Type B pancreatic cell (in vitro differentiated cells): Measurements from ENCODE around the gene NEK7. TPM values are rescaled to one million over a fixed set of nuclear protein-coding genes. Genes with fewer than 3 reads are reported as not detected.

Experiments
- DNase-seq: peaks from one replicate; pipeline ENCODE4 v3.0.0; 2021; ENCODE audit warnings: mixed read lengths; ENCODE audit not compliant: unreplicated experiment; ENCODE audit errors: extremely low spot score
- H3K27ac Mint-ChIP-seq: 2 replicates; pipeline ENCODE4 v1.8.0; 2021; ENCODE audit warnings: mild to moderate bottlenecking, mixed read lengths
- H3K27me3 Mint-ChIP-seq: 2 replicates; pipeline ENCODE4 v1.8.0; 2021; ENCODE audit warnings: mixed read lengths
- H3K36me3 Mint-ChIP-seq: 2 replicates; pipeline ENCODE4 v1.8.0; 2021; ENCODE audit warnings: mixed read lengths
- H3K4me1 Mint-ChIP-seq: one replicate; pipeline ENCODE4 v1.8.0; 2021; ENCODE audit warnings: mixed read lengths; ENCODE audit not compliant: unreplicated experiment
- H3K4me3 Mint-ChIP-seq: 2 replicates; pipeline ENCODE4 v1.8.0; 2021; ENCODE audit warnings: mild to moderate bottlenecking, mixed read lengths
- H3K9me3 Mint-ChIP-seq: 2 replicates; pipeline ENCODE4 v1.8.0; 2021; ENCODE audit warnings: mixed read lengths
- CTCF ChIP-seq: fragments of 200-600 bp; sonication (generic); conservative IDR thresholded peaks from 2 replicates; pipeline ENCODE4 v1.5.0; 2021; ENCODE audit warnings: antibody characterized with exemption, mild to moderate bottlenecking
- total RNA-seq: library from RNA; stranded (reverse); gene quantifications from 2 replicates; pipeline ENCODE4 v1.2.1, GENCODE V29; 2021; ENCODE audit warnings: low replicate concordance

Gene NEK7
- total RNA-seq, 1 donor from 2014 or later: 35.1 TPM

DNA sequence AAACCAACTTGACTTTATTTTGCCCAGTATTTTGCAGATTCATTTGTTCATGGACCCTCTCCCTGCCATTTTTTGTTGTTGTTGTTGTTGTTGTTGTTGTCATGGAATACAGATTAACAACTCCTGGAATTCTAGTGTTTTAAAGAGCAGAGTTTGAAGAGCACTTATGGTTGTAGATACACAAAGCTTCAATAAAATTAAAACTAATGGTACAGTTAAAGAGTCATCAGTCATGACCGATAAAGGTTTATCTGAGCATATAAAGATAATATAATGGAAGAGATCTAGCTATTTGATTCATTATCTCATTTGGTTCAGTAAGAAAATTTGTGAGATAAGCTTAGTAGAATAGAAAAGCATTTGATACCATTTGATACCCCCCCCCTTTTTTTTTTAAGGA is 21.8 kb downstream of the NEK7 start:
- Mint-ChIP-seq H3K27ac (no peak overlapping the region), H3K4me1 (peaks cover 35% of the 10 kb centered on the region), H3K4me3 (no peak overlapping the region), H3K9me3 (peaks cover 4% of the 10 kb centered on the region), H3K36me3 (peaks cover 4% of the 10 kb centered on the region), H3K27me3 (no peaks in the 10 kb centered on the region)
- TF ChIP-seq CTCF: no peak
- DNase-seq: no peak

GRCh38 chr1:198179556-198179981 is 22.8 kb downstream of the NEK7 start:
- Mint-ChIP-seq H3K27ac (no peak overlapping the region), H3K4me1 (peaks cover 35% of the 10 kb centered on the region), H3K4me3 (no peak overlapping the region), H3K36me3 (peaks cover 4% of the 10 kb centered on the region), H3K27me3 (no peaks in the 10 kb centered on the region), H3K9me3 (peaks cover 4% of the 10 kb centered on the region)
- no peak for DNase-seq
- no peak for TF ChIP-seq CTCF

DNA sequence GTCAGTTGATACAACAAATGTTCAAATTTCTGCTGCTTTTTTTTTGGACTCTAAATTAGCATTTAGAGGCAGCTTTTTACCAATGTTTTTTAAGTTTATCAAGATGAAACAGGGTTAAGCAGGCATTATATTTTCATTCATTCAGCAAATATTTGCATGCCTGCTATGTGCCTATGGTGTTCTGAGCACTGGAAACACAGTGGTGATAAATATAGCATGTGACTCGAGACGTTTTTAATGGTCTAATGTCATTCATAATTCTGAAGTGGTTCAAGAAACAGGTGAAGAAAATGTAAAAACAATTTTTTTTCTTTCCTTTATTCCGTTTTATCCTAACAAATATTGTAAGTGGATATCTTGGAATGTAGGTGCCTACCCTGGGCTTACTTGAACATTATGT is 26.8 kb downstream of the NEK7 start:
- peaks cover 4% of the 10 kb centered on the region for H3K36me3 Mint-ChIP-seq
- H3K4me3 Mint-ChIP-seq: no peak overlapping the region
- H3K27ac Mint-ChIP-seq: no peak overlapping the region
- TF ChIP-seq CTCF: no peak
- DNase-seq: no peak
- peaks cover 4% of the 10 kb centered on the region for H3K9me3 Mint-ChIP-seq
- peaks cover 24% of the 10 kb centered on the region for H3K4me1 Mint-ChIP-seq
- no peaks in the 10 kb centered on the region for H3K27me3 Mint-ChIP-seq

DNA sequence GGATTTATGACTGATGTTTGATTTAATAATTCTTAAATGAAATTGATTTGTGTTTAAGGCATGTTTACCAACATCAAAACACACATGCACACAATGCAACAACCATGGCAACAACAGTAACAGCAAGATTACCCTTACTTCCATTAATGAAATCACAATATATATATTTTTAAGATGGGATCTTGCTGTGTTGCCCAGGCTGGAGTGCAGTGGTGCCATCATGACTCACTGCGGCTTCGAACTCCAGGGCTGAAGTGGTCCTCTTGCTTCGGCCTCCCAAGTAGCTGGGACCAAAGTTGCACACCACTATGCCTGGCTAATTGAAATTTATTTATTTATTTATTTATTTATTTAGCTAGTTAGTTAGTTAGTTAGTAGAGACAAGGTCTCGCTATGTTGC is 27.7 kb downstream of the NEK7 start:
- DNase-seq: no peak
- H3K27me3 Mint-ChIP-seq: no peaks in the 10 kb centered on the region
- peaks cover 15% of the 10 kb centered on the region for H3K4me1 Mint-ChIP-seq
- no peak overlapping the region for H3K4me3 Mint-ChIP-seq
- H3K9me3 Mint-ChIP-seq: peaks cover 4% of the 10 kb centered on the region
- no peak overlapping the region for H3K27ac Mint-ChIP-seq
- TF ChIP-seq CTCF: no peak
- H3K36me3 Mint-ChIP-seq: peaks cover 4% of the 10 kb centered on the region

- H3K4me1 Mint-ChIP-seq: peaks cover 9% of the 10 kb centered on the region
- no peaks in the 10 kb centered on the region for H3K27me3 Mint-ChIP-seq
- TF ChIP-seq CTCF: no peak
These were observed 28.3 kb downstream of the NEK7 start for GRCh38 chr1:198185146-198185545.

DNA sequence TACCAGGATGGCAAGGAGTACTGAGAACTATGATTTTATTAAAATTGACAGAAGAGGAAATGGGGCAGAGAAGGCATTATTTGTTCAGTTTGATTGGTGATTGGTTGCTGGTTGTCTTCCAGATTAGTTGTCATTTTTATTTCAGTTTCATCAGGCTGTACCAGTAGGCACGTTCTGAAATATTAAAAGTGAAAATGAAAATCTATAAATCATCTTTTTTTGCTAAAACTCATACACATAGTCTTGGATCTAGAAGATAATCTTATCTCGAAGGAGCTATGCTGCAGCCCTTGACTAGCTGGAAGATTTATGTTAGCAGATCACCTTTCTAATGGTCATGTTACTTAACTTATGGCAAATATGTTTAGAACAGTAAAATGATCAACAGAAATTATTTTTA is 29.0 kb downstream of the NEK7 start:
- H3K4me1 Mint-ChIP-seq: peaks cover 10% of the 10 kb centered on the region
- TF ChIP-seq CTCF: no peak
- peaks cover under 1% of the 10 kb centered on the region for H3K36me3 Mint-ChIP-seq
- H3K4me3 Mint-ChIP-seq: no peak overlapping the region
- no peak for DNase-seq
- no peak overlapping the region for H3K27ac Mint-ChIP-seq
- H3K27me3 Mint-ChIP-seq: no peaks in the 10 kb centered on the region
- no peaks in the 10 kb centered on the region for H3K9me3 Mint-ChIP-seq

More at GRCh38 chr1:198185146-198185545, 28.3 kb downstream of the NEK7 start:
- Mint-ChIP-seq H3K27ac (no peak overlapping the region), H3K4me3 (no peak overlapping the region), H3K36me3 (peaks cover 3% of the 10 kb centered on the region), H3K9me3 (peaks cover 3% of the 10 kb centered on the region)
- no peak for DNase-seq
